Measurements from ENCODE around the gene CHRNA7. TPM values are rescaled to one million over a fixed set of nuclear protein-coding genes. Genes with fewer than 3 reads are reported as not detected.

CHRNA7 gene
- polyA plus RNA-seq, 1 of the 3 experiments (the other 2 are of a cell fraction): 0.38 TPM

DNA sequence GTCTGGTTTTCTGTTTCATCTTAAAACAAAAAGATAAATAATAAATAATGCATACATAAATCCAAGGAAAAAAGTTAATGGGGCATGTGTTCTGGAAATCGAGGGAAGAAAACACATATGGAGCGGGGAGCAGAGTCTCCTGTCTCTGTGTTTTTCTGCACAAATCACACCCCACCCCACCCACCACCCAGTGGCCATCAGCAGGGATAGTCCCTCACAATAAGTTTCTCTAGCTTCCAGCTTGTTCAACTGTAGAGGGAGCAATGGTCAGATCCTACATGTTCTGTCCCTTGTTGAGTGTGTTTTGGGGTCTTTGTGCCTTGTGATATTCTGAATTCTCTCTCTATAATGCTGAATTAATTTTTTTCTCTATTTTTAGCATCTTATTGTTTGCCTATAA, 26.8 kb upstream of the CHRNA7 start:
- no peak overlapping the region for H3K9ac ChIP-seq
- H3K36me3 ChIP-seq (replicated peaks in 1 of 2; ENCODE audit: control insufficient read depth in 1 of 2, insufficient read depth in 2 of 2, low read length in 1 of 2): no peaks in the 10 kb centered on the region
- CTCF ChIA-PET: interaction anchor here (1.2 to 1.6 kb wide), 2 partner anchors 20 to 25 kb away, joined by 4 to 6 read pairs; no protein-coding TSS in a partner anchor
- 55% methylated on average over 2 of the region's 2 CpGs for WGBS (ENCODE audit: low lambda C conversion rate)
- POLR2A ChIA-PET: no interaction called here
- H3K27ac ChIP-seq (ENCODE audit: low read depth in 2 of 2, low read length in 1 of 2): no peak overlapping the region
- H3K4me2 ChIP-seq: no peak overlapping the region
- DNase-seq: no peak
- no peaks in the 10 kb centered on the region for H3K79me2 ChIP-seq (ENCODE audit: insufficient read depth)
- H4K20me1 ChIP-seq (ENCODE audit: insufficient read depth): no peaks in the 10 kb centered on the region
- H3K27me3 ChIP-seq (ENCODE audit: insufficient read depth): no peaks in the 10 kb centered on the region
- no peaks in the 10 kb centered on the region for H3K9me2 ChIP-seq
- TF ChIP-seq EZH2phosphoT487 (IDR thresholded peaks at IDR 0.05; ENCODE audit: borderline replicate concordance, low read depth) (no peak), EP300 (IDR thresholded peaks at IDR 0.05; ENCODE audit: borderline replicate concordance in 1 of 2, low read depth in 1 of 2, low read length in 1 of 2) (no peak)
- H3K9me3 ChIP-seq: no peaks in the 10 kb centered on the region
- no peak overlapping the region for H2AFZ ChIP-seq (ENCODE audit: low read depth)
- H3K4me1 ChIP-seq (ENCODE audit: control insufficient read depth in 1 of 2, insufficient read depth in 2 of 2, low read depth in 1 of 2, low read length in 1 of 2): no peaks in the 10 kb centered on the region
- H3K4me3 ChIP-seq (ENCODE audit: low read depth in 2 of 2, low read length in 1 of 2): no peak overlapping the region
- H3F3A ChIP-seq (replicated peaks; ENCODE audit: insufficient read depth): no peaks in the 10 kb centered on the region

DNA sequence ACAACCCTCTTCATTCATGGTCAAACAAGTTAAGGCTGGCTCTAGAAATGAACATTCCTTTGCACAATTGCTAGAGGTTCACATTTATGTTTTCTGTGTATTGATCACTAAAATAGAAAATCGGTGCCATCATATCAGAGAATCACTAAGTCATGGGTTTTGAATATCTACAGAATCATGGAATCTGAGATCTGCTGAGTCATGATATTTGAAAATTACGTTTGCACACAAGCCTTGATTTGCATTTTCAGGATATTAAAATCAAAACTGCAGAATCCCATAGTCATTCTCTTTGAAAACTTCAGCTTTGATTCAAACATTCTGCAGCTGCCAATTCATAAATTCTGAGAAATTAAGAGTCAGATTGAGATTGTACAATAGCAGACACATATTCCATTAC, 26.1 kb upstream of the CHRNA7 start:
- Histone ChIP-seq H3K9me3 (no peaks in the 10 kb centered on the region), H3K9ac (no peak overlapping the region), H3K4me2 (no peak overlapping the region), H3K27ac (ENCODE audit: low read depth in 2 of 2, low read length in 1 of 2) (no peak overlapping the region), H3K4me1 (ENCODE audit: control insufficient read depth in 1 of 2, insufficient read depth in 2 of 2, low read depth in 1 of 2, low read length in 1 of 2) (no peaks in the 10 kb centered on the region), H2AFZ (ENCODE audit: low read depth) (no peak overlapping the region), H3K4me3 (ENCODE audit: low read depth in 2 of 2, low read length in 1 of 2) (no peak overlapping the region), H3K79me2 (ENCODE audit: insufficient read depth) (no peaks in the 10 kb centered on the region), H3F3A (replicated peaks; ENCODE audit: insufficient read depth) (no peaks in the 10 kb centered on the region), H3K27me3 (ENCODE audit: insufficient read depth) (no peaks in the 10 kb centered on the region), H4K20me1 (ENCODE audit: insufficient read depth) (no peaks in the 10 kb centered on the region), H3K36me3 (replicated peaks in 1 of 2; ENCODE audit: control insufficient read depth in 1 of 2, insufficient read depth in 2 of 2, low read length in 1 of 2) (no peaks in the 10 kb centered on the region), H3K9me2 (no peaks in the 10 kb centered on the region)
- 30% methylated on average over 2 of the region's 2 CpGs for WGBS (ENCODE audit: low lambda C conversion rate)
- ChIA-PET CTCF (interaction anchor here (1.0 to 1.6 kb wide), 3 partner anchors 19 to 38 kb away, joined by 3 to 6 read pairs (median 4); no protein-coding TSS in a partner anchor), POLR2A (no interaction called here)
- no peak for DNase-seq
- TF ChIP-seq TAF1 (IDR thresholded peaks at IDR 0.05; ENCODE audit: borderline replicate concordance, low read depth, low read length) (no peak), RCOR1 (IDR thresholded peaks at IDR 0.05; ENCODE audit: low read length) (no peak)

DNA sequence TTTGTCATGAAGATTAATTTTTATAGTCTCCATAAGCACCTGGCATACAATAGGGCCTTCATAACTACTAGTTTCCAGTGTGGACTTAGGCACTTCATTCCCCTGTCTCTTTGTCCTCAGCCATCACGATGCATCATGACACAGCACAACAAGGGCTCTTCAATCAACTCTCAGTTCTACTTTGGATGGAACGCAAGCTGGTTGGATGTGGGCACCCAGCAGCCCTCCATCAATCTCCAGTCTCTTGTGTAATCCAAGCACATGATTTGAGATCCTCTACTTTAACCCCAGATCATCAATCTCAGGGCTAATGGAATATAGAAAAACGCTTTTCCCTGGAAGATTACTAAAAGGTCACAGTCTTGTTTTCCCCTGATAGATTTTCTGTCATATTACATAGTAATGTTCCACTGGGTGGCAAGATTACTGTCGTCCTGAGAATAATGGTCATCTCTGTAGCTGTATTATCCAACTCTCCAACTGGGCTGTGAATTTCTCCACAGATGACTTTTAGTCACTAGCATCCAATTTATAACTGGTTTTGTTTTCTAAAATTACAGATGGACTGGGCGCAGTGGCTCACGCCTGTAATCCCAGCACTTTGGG, 22.9 kb upstream of the CHRNA7 start:
- Histone ChIP-seq H3K4me2 (no peak overlapping the region), H3F3A (replicated peaks; ENCODE audit: insufficient read depth) (no peaks in the 10 kb centered on the region), H3K4me3 (ENCODE audit: low read depth in 2 of 2, low read length in 1 of 2) (no peak overlapping the region), H3K4me1 (ENCODE audit: control insufficient read depth in 1 of 2, insufficient read depth in 2 of 2, low read depth in 1 of 2, low read length in 1 of 2) (no peaks in the 10 kb centered on the region), H3K79me2 (ENCODE audit: insufficient read depth) (no peaks in the 10 kb centered on the region), H3K27me3 (ENCODE audit: insufficient read depth) (no peaks in the 10 kb centered on the region), H3K9me2 (no peaks in the 10 kb centered on the region), H4K20me1 (ENCODE audit: insufficient read depth) (no peaks in the 10 kb centered on the region), H3K9ac (no peak overlapping the region), H3K36me3 (replicated peaks in 1 of 2; ENCODE audit: control insufficient read depth in 1 of 2, insufficient read depth in 2 of 2, low read length in 1 of 2) (no peaks in the 10 kb centered on the region), H3K9me3 (no peaks in the 10 kb centered on the region), H3K27ac (ENCODE audit: low read depth in 2 of 2, low read length in 1 of 2) (no peak overlapping the region), H2AFZ (ENCODE audit: low read depth) (no peak overlapping the region)
- ChIA-PET POLR2A (no interaction called here), CTCF (interaction anchor here (1.1 to 1.9 kb wide), 2 partner anchors 16 to 30 kb away, joined by 4 to 5 read pairs; no protein-coding TSS in a partner anchor)
- DNase-seq: no peak
- 22% methylated on average over 6 of the region's 6 CpGs for WGBS (ENCODE audit: low lambda C conversion rate)
- TF ChIP-seq MEF2A (IDR thresholded peaks at IDR 0.05; ENCODE audit: borderline replicate concordance, low read depth) (no peak), EZH2phosphoT487 (IDR thresholded peaks at IDR 0.05; ENCODE audit: borderline replicate concordance, low read depth) (no peak), RXRA (IDR thresholded peaks at IDR 0.05; ENCODE audit: borderline replicate concordance, low read depth) (no peak), CHD2 (IDR thresholded peaks at IDR 0.05; ENCODE audit: low read length, partially characterized antibody) (no peak), RFX5 (IDR thresholded peaks at IDR 0.05; ENCODE audit: low read length) (no peak), FOSL2 (IDR thresholded peaks at IDR 0.05; ENCODE audit: borderline replicate concordance, low read depth) (no peak), GABPA (IDR thresholded peaks at IDR 0.05; ENCODE audit: low read depth) (no peak), ELF1 (IDR thresholded peaks at IDR 0.05) (no peak), TEAD4 (IDR thresholded peaks at IDR 0.05; ENCODE audit: borderline replicate concordance, insufficient read depth) (no peak), TCF12 (IDR thresholded peaks at IDR 0.05) (no peak)
- TF ChIP-seq, protein P1, sequence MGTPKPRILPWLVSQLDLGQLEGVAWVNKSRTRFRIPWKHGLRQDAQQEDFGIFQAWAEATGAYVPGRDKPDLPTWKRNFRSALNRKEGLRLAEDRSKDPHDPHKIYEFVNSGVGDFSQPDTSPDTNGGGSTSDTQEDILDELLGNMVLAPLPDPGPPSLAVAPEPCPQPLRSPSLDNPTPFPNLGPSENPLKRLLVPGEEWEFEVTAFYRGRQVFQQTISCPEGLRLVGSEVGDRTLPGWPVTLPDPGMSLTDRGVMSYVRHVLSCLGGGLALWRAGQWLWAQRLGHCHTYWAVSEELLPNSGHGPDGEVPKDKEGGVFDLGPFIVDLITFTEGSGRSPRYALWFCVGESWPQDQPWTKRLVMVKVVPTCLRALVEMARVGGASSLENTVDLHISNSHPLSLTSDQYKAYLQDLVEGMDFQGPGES (IDR thresholded peaks at IDR 0.05; ENCODE audit: low read depth, low read length): no peak
- TF ChIP-seq, protein P2, sequence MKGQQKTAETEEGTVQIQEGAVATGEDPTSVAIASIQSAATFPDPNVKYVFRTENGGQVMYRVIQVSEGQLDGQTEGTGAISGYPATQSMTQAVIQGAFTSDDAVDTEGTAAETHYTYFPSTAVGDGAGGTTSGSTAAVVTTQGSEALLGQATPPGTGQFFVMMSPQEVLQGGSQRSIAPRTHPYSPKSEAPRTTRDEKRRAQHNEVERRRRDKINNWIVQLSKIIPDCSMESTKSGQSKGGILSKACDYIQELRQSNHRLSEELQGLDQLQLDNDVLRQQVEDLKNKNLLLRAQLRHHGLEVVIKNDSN (IDR thresholded peaks at IDR 0.05; ENCODE audit: borderline replicate concordance, low read depth): no peak
- TF ChIP-seq, protein P3, sequence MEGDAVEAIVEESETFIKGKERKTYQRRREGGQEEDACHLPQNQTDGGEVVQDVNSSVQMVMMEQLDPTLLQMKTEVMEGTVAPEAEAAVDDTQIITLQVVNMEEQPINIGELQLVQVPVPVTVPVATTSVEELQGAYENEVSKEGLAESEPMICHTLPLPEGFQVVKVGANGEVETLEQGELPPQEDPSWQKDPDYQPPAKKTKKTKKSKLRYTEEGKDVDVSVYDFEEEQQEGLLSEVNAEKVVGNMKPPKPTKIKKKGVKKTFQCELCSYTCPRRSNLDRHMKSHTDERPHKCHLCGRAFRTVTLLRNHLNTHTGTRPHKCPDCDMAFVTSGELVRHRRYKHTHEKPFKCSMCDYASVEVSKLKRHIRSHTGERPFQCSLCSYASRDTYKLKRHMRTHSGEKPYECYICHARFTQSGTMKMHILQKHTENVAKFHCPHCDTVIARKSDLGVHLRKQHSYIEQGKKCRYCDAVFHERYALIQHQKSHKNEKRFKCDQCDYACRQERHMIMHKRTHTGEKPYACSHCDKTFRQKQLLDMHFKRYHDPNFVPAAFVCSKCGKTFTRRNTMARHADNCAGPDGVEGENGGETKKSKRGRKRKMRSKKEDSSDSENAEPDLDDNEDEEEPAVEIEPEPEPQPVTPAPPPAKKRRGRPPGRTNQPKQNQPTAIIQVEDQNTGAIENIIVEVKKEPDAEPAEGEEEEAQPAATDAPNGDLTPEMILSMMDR (IDR thresholded peaks at IDR 0.05): no peak
- TF ChIP-seq, protein P4, sequence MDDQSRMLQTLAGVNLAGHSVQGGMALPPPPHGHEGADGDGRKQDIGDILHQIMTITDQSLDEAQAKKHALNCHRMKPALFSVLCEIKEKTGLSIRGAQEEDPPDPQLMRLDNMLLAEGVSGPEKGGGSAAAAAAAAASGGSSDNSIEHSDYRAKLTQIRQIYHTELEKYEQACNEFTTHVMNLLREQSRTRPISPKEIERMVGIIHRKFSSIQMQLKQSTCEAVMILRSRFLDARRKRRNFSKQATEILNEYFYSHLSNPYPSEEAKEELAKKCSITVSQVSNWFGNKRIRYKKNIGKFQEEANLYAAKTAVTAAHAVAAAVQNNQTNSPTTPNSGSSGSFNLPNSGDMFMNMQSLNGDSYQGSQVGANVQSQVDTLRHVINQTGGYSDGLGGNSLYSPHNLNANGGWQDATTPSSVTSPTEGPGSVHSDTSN (IDR thresholded peaks at IDR 0.05): no peak

Data from SK-N-SH (cell line).